HFFc6 (cell line): ENCODE data around the gene CD300H. TPM values are rescaled to one million over a fixed set of nuclear protein-coding genes. Genes with fewer than 3 reads are reported as not detected.

Experiments used
- DNase-seq: peaks from one replicate; pipeline ENCODE4 v3.0.0-alpha.2; 2018
- H3K27ac Mint-ChIP-seq: 2 replicates; pipeline ENCODE4 v1.8.0; 2020; ENCODE audit warnings: mild to moderate bottlenecking, mixed read lengths
- H3K27me3 Mint-ChIP-seq: 2 replicates; pipeline ENCODE4 v1.8.0; 2021; ENCODE audit warnings: mild to moderate bottlenecking, moderate library complexity, mixed read lengths; ENCODE audit not compliant: insufficient read depth
- H3K36me3 Mint-ChIP-seq: 2 replicates; pipeline ENCODE4 v1.8.0; 2021; ENCODE audit warnings: low read depth, mixed read lengths
- H3K4me1 Mint-ChIP-seq: 2 replicates; pipeline ENCODE4 v1.8.0; 2020; ENCODE audit warnings: low read depth, mixed read lengths
- H3K4me3 Mint-ChIP-seq: 2 replicates; pipeline ENCODE4 v1.8.0; 2020; ENCODE audit warnings: mild to moderate bottlenecking, moderate library complexity, mixed read lengths
- H3K9me3 Mint-ChIP-seq: 2 replicates; pipeline ENCODE4 v1.8.0; 2020; ENCODE audit warnings: mild to moderate bottlenecking, mixed read lengths
- CTCF ChIP-seq: fragments of 200-600 bp; sonication (generic); IDR thresholded peaks from 2 replicates; pipeline ENCODE4 v1.5.0; 2021; ENCODE audit warnings: antibody characterized with exemption, mild to moderate bottlenecking
- total RNA-seq, 6 experiments: library from RNA; stranded (reverse); fragmentation: NEBNext Ultra II Directional; extraction: Animal tissue kit (Norgen Biotek cat#: 25700); gene quantifications; 2 replicates in 1 of 6; 3 replicates in 5 of 6; pipeline ENCODE4 v1.2.3, GENCODE V29; 2021

CD300H gene
- total RNA-seq, 6 experiments from 2014 or later: not detected

- Mint-ChIP-seq H3K27me3 (peaks cover under 1% of the 10 kb centered on the region), H3K27ac (no peak overlapping the region), H3K4me1 (no peaks in the 10 kb centered on the region), H3K9me3 (peaks cover 58% of the 10 kb centered on the region), H3K36me3 (peaks cover 7% of the 10 kb centered on the region; the same call in 1 of the 2 replicates), H3K4me3 (no peak overlapping the region)
- no peak for DNase-seq
- no peak for TF ChIP-seq CTCF
Observed at GRCh38 chr17:74530831-74531150, 36.5 kb downstream of the CD300H start.

- no peaks in the 10 kb centered on the region for H3K4me1 Mint-ChIP-seq
- no peak overlapping the region for H3K4me3 Mint-ChIP-seq
- peaks cover 12% of the 10 kb centered on the region; the same call in 1 of the 2 replicates for H3K36me3 Mint-ChIP-seq
- DNase-seq: no peak
- H3K9me3 Mint-ChIP-seq: peaks cover 66% of the 10 kb centered on the region
- TF ChIP-seq CTCF: no peak
- H3K27me3 Mint-ChIP-seq: peaks cover 2% of the 10 kb centered on the region
- no peak overlapping the region for H3K27ac Mint-ChIP-seq
Observed at GRCh38 chr17:74529243-74529642, 38.1 kb downstream of the CD300H start.

- H3K27me3 Mint-ChIP-seq: peaks cover 2% of the 10 kb centered on the region
- H3K9me3 Mint-ChIP-seq: peaks cover 72% of the 10 kb centered on the region
- no peak overlapping the region for H3K27ac Mint-ChIP-seq
- DNase-seq: no peak
- H3K4me1 Mint-ChIP-seq: no peaks in the 10 kb centered on the region
- no peak for TF ChIP-seq CTCF
- peaks cover 12% of the 10 kb centered on the region; the same call in 1 of the 2 replicates for H3K36me3 Mint-ChIP-seq
- no peak overlapping the region for H3K4me3 Mint-ChIP-seq
Observed at GRCh38 chr17:74528491-74529199, 38.7 kb downstream of the CD300H start.

DNA sequence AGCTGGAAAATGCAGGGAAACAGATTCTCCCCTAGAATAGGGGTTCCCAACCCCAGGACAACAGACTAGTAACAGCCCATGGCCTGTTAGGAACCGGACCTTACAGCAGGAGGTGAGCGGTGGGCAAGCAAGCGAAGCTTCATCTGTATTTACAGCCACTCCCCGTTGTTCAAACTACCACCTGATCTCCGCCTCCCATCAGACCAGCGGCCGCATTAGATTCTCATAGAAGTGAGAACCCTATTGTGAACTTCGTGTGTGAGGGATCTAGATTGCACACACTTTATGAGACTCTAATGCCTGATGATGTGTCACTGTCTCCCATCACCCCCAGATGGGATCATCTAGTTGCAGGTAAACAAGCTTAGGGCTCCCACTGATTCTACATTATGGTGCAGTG is 39.6 kb downstream of the CD300H start:
- peaks cover 12% of the 10 kb centered on the region; the same call in 1 of the 2 replicates for H3K36me3 Mint-ChIP-seq
- no peak for DNase-seq
- TF ChIP-seq CTCF: no peak
- H3K4me3 Mint-ChIP-seq: no peak overlapping the region
- peaks cover 2% of the 10 kb centered on the region for H3K27me3 Mint-ChIP-seq
- no peak overlapping the region for H3K27ac Mint-ChIP-seq
- H3K9me3 Mint-ChIP-seq: peaks cover 77% of the 10 kb centered on the region
- H3K4me1 Mint-ChIP-seq: no peaks in the 10 kb centered on the region

- no peak overlapping the region for H3K27ac Mint-ChIP-seq
- H3K27me3 Mint-ChIP-seq: peaks cover 2% of the 10 kb centered on the region
Observed at GRCh38 chr17:74527081-74527480, 40.2 kb downstream of the CD300H start.

More at GRCh38 chr17:74527081-74527480, 40.2 kb downstream of the CD300H start:
- TF ChIP-seq CTCF: no peak
- DNase-seq: no peak
- no peak overlapping the region for H3K4me3 Mint-ChIP-seq
- H3K36me3 Mint-ChIP-seq: peaks cover 12% of the 10 kb centered on the region; the same call in 1 of the 2 replicates
- peaks cover 75% of the 10 kb centered on the region for H3K9me3 Mint-ChIP-seq
- H3K4me1 Mint-ChIP-seq: no peaks in the 10 kb centered on the region
